HUDEP-2 (cell line): ENCODE measurements around the gene CDH23.

Experiments
- DNase-seq, 76 experiments: peaks; one replicate each; lab custom pipeline; 2025; ENCODE audit not compliant: unreplicated experiment in 76 of 76; lab: John Stamatoyannopoulos, UW

The CDH23 gene

DNA sequence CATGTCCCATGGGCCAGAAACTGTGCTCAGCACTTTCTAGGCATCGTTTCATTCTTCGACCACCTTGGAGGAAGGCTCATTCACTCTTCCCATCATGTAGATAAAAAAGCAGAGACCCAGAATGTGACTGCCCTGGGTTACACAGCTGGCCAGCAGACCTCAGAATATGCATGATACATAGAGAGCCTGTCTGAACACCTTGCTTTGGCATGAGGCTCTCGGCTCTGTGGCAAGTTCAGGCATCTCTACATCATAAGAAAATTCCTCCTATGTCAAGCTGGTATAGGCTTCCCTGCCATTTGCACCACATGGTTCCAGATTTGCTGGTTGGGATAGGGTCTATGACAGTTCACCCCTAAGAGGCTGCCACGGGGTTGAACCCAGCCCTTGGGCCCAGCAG lies 134.1 kb downstream of the CDH23 start:
- no peak for DNase-seq

DNA sequence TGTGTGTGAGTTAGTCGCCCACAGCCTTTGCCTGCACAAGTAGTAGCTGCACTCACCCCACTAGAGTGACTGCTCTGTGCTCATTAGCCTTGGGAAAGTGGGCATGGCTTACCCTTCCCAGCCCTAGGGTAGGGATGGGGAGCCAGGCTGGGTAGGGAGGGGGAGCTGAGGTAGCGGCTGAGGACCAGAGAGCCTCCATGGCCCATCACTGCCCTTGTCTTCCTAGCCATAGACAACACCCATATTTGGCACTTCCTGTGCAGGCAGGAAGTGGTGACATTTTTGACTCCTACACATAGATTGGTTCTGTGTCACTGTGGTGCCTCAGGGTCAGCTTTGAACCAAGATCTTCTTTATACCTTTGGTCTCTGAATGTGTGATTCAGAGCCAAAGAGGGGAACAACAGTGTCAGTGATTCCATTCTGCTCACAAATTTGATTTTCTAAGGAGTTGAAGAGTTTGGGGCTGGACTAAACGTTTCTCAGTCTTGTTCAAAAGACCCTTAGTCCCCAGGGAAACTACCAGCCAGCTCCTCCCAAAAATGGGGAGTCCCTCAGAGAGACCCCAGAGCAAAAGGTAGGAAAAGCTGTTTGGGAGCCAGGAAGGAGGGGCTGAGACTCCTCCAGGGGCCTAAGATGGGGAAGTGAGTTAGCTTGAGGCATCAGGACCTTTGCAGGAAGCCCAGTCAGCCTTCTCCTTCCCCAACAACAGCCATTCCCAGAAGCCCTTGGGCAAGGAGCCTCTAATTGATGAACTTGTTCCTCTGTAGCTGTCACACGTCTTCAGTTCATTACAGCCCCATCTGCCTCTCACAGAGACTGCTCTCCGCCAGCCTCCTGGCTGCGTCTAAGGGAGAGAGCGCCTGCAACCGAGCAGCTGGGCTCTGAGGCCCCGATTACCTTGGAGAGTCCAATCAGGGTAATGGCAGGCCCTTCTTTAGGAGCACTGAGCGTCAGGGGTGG lies 135.0 kb downstream of the CDH23 start:
- DNase-seq, result no peak

DNA sequence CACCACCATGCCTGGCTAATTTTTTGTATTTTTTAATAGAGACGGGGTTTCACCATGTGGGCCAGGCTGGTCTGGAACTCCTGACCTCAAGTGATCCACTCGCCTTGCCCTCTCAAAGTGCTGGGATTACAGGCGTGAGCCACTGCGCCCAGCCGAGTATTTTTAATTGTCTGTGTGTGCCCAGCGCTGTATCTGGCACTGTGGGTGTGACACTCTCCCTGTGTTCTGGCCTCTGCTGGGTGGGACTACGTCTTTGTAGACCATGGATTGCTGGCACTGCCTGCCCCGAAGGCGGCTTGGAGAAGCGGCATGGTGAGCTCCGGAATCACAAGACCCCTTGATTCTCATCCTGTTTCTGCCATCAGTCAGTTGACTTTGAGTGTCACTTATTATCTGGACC lies 136.2 kb downstream of the CDH23 start:
- DNase-seq, result no peak

DNA sequence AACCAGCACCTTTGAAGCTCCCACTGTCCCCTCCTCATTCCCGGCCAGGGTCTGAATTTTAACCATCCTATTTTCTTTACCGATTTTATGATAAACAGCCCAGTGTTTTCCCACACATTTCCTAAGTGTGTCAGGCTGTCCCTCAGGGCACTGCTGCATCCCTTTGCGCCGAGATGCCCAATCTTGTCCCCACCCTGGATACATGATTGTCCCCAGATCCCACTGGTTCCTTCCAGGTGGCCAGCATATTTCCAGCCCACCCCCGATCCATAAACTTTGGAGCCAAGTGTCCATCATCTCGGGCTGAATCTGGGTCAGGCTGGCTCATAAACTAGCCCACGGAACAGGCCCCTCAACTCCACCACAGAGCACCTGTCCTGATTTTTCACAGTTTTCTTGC lies 137.2 kb downstream of the CDH23 start:
- no peak for DNase-seq

DNA sequence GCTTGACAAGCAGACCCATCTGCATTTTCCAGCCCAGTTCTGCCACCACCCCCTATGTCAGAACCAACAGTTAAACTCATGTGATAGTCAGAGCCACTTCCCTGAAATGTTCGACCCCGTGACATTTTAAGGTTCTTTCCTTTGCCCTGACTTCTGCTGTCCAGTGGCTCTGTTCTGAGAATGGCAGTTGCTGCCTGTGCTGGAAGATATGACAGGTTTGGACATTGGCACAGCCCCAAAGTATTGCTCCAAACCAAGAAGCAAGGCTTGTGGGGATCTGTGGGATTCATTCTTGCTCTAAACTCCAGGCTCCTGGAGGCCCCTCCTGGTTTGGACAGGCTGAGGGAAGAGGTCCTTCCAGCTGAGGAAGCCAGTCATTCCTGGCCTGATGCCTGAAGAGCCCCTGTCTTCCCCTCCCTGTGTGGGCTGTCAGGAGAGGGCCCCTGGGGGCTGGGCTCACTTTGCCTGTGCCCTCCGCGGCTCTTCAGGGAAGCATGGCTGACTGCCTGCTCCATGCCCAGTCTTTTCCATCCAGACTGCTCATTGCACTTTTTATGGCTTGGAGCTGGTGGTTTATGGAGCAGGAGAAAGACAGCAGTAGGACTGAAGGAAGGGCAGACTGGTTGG lies 138.0 kb downstream of the CDH23 start:
- peak in 1 of 76 experiments; percentile 8 for DNase-seq

DNA sequence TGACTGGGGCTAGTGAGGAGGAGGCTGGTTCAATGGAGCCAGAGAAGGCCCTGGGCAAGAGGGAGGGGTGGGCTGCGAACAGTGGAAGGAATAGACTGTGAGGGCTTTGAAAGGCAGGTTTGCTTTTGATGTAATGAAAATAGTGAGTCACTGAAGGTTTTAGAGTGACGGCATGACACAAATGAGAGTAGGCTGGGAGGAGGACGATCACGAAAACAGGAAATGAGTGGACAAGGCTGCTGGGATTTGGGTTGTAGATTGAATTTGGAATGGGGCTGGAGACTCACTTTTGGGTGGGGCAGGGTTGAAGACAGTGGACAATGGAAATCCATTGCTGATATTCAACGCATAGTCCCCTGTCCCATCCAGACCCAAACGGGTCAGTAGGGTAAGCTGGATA lies 139.6 kb downstream of the CDH23 start:
- no peak for DNase-seq

DNA sequence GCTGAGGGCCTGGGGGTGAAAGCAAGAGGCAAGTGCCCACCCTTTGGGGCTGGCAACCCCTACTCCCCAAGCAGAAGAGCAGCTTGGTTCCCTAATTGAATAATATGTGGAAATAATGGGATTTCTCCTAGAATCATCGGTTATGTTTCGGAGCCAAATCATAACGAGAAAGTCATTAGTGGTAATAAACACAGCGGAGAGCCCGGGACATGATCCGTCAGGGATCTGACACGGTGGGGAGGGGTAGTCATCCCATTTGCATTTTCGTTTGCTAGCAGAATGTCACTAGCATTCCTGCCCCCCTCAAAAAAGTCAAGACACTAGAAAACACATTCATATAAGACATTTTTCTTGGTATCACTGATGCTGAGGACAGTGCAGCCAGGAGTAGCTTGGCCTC lies 140.4 kb downstream of the CDH23 start:
- DNase-seq, result no peak

DNA sequence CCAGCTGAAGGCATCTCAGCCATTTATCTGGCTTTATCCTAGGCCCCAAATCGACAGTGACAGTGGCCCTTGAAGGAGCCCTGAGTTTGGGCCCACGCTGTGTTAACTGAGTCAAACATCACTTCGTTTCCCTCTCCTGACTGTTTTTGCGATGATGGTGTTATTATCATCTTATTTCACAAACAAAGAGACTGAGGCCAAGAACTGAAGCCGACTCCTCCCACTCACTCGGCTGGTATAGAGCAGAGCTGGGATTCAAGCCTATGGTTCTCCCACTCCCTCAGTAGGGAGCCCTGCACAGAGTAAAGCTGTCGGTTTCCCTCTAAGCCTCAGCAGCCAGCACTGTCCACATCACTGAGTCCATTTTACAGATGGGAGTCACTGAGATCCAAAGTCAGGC lies 141.0 kb downstream of the CDH23 start:
- no peak for DNase-seq

DNA sequence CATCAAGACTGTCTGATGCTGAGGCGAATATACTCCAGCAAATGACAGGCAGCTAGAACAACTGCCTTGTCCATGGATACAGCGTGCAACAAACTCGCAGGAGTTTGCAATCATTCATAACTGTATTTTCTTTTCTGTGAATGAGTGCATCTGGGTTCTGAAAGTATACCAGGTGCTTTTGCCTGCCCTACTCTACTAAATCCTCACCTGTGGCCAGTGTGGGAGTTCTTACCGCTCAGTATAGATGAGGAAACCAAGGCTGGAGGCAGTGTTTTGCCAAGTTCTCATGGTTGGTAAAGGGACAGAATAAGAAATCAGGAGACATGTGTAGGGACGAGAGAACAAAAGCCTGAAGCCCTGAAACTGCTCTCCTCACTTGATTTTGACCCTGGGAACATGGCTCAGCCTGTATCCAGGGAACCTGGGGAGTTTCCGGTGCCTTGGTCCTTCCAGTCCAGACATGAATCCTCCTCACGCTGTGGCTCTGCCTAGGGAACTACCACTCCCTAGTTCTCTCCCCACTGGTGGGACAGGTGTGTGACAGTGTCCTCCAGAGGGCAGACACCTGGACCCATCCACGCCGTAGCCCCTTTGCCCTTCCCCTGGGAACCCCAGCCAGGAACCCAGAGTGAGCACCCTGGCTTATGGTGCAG lies 142.0 kb downstream of the CDH23 start:
- DNase-seq, result no peak

DNA sequence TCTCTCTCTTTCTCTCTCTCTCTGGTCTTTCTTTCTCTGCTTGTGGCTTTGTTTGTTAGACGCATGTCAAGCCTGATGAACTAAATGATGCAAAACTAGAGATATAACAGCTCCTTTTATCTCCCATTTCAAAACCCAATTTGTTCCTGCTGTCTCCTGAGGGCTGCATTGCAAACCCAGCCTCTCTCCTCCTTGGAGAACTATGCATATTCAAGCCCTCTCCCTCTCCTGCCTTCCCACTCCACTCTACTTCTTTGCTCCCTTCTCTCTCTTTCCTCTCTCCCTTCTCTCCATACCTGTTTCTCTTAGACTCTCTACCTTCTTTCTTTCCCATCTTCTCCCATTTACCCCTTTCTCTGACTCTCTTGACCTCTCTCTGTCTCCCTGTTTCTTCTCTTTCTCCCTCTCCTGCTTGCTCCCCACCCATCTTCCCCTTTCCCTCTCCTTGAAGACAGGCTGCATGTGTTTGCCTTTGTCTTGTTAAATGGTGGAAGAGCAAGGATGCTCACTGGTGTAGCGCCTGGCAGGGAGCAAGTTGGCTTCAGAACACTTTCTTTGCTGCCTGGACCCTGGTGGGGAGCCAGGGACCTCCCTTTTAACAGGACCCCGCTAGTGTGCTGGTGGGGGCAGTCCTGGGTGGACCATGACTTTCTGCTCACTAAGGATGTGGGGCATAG lies 142.9 kb downstream of the CDH23 start:
- DNase-seq, result no peak

DNA sequence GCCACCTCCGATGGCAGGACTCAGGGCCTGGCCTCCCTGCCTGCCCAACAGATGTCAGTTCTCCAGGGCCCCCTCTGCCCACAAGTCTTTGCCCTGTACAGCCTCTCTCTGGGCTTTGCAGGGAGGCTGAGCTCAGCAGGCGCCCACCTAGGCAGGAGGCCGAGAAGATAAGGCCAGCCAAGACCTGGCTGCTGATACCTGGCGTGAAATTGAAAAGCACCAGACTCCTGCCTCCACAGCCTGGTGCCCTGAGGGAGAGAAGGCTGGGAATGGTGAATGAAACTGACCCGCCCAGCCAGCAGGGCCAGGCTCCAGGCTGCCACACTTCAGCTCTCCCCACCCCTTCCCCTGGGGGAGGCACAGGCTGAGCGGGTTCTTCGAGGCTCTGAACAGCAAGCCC lies 145.8 kb downstream of the CDH23 start:
- DNase-seq, result no peak

DNA sequence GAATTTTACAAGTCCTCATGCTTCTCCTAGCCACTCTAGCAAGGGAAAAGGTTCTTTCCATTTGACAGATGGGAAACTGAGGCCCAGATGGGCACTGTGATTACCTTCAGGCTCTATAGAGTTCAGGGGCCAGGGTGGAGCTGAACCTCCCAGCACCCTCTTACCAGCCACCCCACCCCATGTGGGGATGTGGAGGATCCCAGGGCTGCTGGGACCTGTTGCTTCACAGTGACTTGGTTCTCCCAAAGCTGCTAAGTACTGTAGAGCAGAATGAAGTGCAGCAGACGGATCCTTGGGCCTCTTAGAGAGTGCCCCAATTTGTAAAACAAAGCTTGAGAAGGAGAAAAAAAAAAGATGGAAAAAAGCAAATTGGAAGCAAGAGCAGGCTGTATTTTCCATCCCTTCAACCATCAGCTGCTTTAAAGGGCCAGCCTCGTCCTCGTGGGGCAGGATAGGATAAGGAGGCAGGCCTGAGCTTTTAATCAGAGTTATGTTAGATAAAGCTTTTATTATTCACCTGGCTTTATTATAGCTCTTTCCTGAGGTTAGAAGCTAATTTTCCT lies 147.0 kb downstream of the CDH23 start:
- no peak for DNase-seq

DNA sequence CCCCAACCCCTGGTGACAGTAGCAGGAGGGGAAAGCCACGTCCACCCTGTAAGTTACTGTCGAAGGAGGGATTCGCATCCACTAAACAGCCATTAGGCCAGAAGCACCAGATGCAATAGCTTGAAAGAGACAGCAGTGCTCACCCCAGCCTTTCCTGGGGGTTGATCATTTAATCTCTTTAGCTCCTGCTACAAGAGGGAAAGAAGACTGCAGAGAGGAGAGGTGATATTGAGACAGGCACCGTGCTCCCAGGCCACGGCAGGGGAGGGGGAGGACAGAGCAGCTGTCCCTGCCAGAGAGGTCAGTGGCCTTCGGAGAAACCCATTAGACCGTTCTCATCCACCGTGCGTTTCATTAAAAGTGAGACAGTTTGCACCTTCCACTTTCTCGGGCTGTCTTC lies 148.3 kb downstream of the CDH23 start:
- DNase-seq, result no peak

DNA sequence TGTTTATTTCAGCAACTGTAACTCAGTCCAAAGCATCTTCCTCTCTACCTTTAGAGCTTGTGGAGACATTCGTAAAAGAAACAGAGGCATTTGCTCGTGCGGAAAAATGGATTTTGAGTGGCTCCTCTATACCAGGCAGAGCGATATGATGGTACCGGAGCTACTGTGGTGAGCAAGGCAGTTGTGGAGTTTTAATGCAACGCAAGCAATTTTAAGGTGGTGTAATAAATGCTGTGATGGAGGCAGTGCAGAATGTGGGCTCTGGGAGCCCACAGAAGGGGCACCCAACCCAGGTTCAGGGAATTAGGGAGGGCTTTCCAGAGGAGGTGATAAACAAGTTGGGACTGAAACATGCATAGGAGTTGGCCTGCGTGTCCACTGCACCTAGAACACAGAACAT lies 149.5 kb downstream of the CDH23 start:
- DNase-seq, result no peak

DNA sequence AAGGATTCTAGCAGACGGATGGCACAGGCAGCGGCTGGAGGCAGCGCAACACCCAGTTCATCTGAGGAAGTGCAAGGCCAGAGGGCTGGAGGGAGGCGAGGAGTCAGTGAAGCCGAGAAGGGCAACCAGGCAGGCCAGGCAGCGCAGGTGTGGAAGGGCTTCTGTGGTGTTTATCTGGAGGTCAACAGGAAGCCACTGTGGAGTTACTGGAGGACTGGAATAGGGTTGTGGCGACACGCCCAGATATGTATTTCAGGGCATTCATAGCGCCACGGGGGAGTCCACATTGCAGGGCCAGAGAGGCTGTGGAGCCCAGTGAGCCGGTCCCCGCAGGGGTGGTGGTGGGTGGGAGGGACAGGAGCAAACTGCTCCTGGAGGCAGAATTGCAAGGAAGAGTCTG lies 150.6 kb downstream of the CDH23 start:
- DNase-seq, result no peak

DNA sequence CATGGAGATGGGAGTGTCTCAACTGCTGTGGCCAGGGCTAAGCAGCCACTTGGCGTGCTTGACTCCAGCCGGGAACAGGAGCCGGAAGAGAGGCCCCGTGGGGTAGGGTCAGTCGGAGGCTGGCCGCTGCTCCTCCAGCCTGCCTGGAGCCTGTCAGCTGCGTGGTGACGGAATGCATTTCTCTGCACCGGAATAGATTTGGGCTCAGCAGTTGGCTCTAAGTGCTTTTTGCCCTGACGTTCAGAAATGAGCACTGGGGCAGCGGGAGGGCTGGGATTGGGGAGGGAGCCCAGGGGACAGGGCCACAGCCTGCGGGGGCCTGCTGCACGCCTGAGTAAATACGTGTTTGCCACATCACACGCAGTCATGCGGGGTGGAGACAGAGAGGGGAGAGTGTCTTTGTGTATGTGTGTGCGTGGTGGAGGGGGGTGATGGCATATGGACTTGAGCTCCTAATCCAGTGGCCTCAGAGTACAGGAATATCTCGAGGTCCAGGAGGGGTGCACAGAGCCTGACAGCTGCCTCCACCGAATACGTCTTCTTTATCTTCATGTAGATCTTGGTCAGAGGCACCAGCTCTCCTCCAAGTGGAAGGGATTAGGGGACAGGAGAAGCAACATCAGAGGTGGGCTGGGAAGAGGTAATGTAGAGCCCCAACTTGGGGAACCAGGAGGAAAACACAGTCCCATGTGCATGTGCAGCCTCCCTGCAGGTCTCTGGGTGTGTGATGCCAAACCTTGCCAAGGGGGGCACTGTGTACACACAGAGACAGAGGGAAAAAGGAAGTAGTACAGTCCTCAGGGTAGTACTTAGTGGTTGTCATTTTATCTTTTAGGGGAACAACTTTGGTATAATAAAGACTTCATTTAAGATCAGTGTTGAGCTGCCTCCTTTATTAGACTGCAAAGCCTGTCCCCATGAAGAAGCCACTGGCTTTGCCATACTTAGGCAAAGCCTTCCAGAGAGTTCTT lies 151.4 kb downstream of the CDH23 start:
- DNase-seq, result peak in 37 of 76 experiments; percentile 1 to 72 (median 27)

DNA sequence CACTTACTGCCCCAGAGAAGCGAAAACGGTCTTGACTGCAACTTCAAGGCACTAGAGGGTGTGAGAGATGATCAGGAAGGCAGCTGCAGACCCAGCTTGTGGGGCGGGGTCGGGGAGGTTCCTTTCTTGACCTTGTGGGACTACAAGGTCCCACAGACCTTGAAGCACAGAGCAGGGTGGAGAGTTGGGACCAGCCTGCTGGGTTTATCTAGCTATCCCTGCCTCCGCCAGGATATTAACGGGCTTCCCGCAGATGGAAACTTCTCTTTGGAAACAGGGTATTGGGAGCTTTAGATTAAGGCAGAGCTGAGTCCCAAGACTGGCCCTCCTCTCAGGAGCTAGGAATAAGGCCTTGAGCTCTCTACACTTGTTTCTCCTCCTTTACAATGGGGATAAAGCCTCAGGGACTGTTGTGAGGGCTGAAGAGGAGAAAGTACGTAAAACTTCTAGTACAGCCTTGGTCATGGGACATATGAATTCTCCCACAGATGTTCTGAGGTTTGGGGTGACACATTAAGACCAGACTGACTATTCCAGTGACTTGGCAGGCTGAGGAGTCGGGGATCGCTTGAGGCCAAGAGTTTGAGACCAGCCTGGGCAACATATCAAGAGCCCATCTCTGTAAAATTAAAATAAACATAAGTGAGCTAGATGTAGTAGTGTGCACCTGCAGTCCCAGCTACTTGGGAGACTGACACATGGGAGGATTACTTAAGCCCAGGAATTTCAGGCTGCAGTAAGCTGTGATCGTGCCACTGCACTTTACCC lies 153.2 kb downstream of the CDH23 start:
- DNase-seq, result no peak

DNA sequence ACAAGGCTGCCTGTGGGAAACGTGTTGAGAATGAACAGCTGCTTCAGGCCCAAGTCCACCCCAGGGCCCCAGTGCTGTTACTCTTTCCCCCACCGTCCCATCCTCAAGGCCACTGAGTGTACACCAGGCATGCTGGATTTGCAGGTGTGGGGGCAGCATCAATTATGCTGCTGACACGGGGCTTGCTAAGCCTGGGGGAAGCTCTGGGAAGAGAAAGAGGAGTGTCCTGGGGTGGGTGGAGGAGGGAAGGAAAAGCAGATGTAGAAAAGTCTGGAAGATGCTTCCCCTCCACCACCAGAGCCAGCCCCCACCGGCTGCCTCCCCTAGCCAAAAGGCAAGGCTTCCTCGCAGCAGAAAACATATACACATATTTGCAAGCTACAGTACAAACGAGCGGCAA lies 153.9 kb downstream of the CDH23 start:
- DNase-seq, result no peak

DNA sequence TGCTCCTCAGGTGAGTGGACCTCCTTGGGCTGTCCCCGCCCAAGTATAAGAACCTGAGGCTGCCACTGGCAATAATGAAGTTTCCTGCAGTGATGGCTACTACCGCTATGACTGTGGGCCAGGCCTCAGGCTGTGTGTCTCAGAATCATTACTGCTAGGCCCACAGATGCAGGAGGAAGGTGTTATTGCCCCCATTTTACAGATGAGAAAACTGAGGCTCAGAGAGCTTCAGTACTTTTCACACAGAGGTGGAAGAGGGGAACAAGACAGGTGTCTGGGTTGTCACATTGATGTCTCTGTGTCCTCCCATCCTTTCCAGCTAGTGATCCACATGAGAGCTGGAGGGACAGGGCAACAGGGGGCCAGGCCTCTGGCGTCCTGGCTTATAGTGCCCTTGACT lies 155.2 kb downstream of the CDH23 start:
- no peak for DNase-seq
